ENCODE measurements around the gene TMEM39B.

The TMEM39B gene

GRCh38 chr1:32072622-32073298 is at the start of gene TMEM39B:
Gene TMEM39B, plus strand, starts transcription at chr1:32072939. Its CDS starts 109 bp downstream, at chr1:32073048.
- intact Hi-C loops (cut with DNase I; ENCODE audit: low total_unique reads), result loop anchor here (5.0 to 10.0 kb wide), 2 partner anchors 35 to 408 kb away; partner anchors contain the start of gene KPNA6
- peak; percentile 96 to 97 for DNase-seq
- peaks cover 12 to 30% (median 23%) of the 10 kb centered on the region in 3 donors for H3K36me3 ChIP-seq
- peaks cover 0 to 29% (median 21%) of the 10 kb centered on the region in 4 donors for H3K4me1 ChIP-seq
- peak within 1 kb of the TSS; percentile 84 to 89 for H3K27ac ChIP-seq
- H3K4me3 ChIP-seq, result peak within 1 kb of the TSS; percentile 66 to 72
- peak; percentile 23 to 36 for TF ChIP-seq CTCF (IDR thresholded peaks at IDR 0.05)
- H3K27me3 ChIP-seq, result no peaks in the 10 kb centered on the region
- no peaks in the 10 kb centered on the region for H3K9me3 ChIP-seq

GRCh38 chr1:32023351-32023750 is 49.4 kb upstream of the TMEM39B start:
- Histone ChIP-seq H3K9me3 (no peaks in the 10 kb centered on the region), H3K4me1 (peaks cover 0 to 83% (median 42%) of the 10 kb centered on the region in 4 donors), H3K4me3 (no peak overlapping the region), H3K36me3 (peaks cover 0 to 9% (median 3%) of the 10 kb centered on the region in 3 donors), H3K27ac (peak overlapping the region in 1 of 2 donors; percentile 8), H3K27me3 (no peaks in the 10 kb centered on the region)
- no peak for DNase-seq
- no peak for TF ChIP-seq CTCF (IDR thresholded peaks at IDR 0.05)
- intact Hi-C loops (cut with DNase I; ENCODE audit: low total_unique reads), result no loop called here

GRCh38 chr1:32025515-32025914 is 47.2 kb upstream of the TMEM39B start:
- intact Hi-C loops (cut with DNase I; ENCODE audit: low total_unique reads), result no loop called here
- no peak overlapping the region for H3K4me3 ChIP-seq
- H3K27ac ChIP-seq, result no peak overlapping the region
- no peak for TF ChIP-seq CTCF (IDR thresholded peaks at IDR 0.05)
- H3K27me3 ChIP-seq, result no peaks in the 10 kb centered on the region
- no peak for DNase-seq
- peaks cover 0 to 62% (median 23%) of the 10 kb centered on the region in 4 donors for H3K4me1 ChIP-seq
- H3K9me3 ChIP-seq, result no peaks in the 10 kb centered on the region
- peaks cover 0 to 9% (median 3%) of the 10 kb centered on the region in 3 donors for H3K36me3 ChIP-seq

GRCh38 chr1:32028746-32029145 is 44.0 kb upstream of the TMEM39B start:
- Histone ChIP-seq H3K27me3 (no peaks in the 10 kb centered on the region), H3K9me3 (no peaks in the 10 kb centered on the region), H3K36me3 (peaks cover 12 to 17% (median 12%) of the 10 kb centered on the region in 3 donors), H3K4me1 (peaks cover 0 to 57% (median 21%) of the 10 kb centered on the region in 4 donors), H3K4me3 (no peak overlapping the region), H3K27ac (no peak overlapping the region)
- intact Hi-C loops (cut with DNase I; ENCODE audit: low total_unique reads), result no loop called here
- no peak for DNase-seq
- TF ChIP-seq CTCF (IDR thresholded peaks at IDR 0.05), result no peak

- H3K4me3 ChIP-seq, result no peak overlapping the region
- DNase-seq, result no peak
- peaks cover 0 to 32% (median 10%) of the 10 kb centered on the region in 4 donors for H3K4me1 ChIP-seq
- peaks cover 23 to 31% (median 25%) of the 10 kb centered on the region in 3 donors for H3K36me3 ChIP-seq
- H3K27ac ChIP-seq, result peak overlapping the region; percentile 5 to 18
- no peaks in the 10 kb centered on the region for H3K9me3 ChIP-seq
- intact Hi-C loops (cut with DNase I; ENCODE audit: low total_unique reads), result no loop called here
- TF ChIP-seq CTCF (IDR thresholded peaks at IDR 0.05), result no peak
- H3K27me3 ChIP-seq, result no peaks in the 10 kb centered on the region
Measured at GRCh38 chr1:32031578-32032274, 41.0 kb upstream of the TMEM39B start.

Data from tibial artery (tissue), 4 donors.